Liver (tissue), 9 donors: ENCODE results near the gene CACNG8. TPM values are rescaled to one million over a fixed set of nuclear protein-coding genes. Genes with fewer than 3 reads are reported as not detected.

Experiments
- DNase-seq: peaks from one replicate; pipeline ENCODE4 v3.0.0-alpha.2; 2017; ENCODE audit warnings: low spot score
- H3K27ac ChIP-seq, 2 donors: one replicate each; pipeline ENCODE4 v1.7.0; 2013; ENCODE audit warnings: inconsistent platforms in 2 of 2, low read length in 2 of 2, control low read depth in 1 of 2, low read depth in 1 of 2, mild to moderate bottlenecking in 1 of 2
- H3K27me3 ChIP-seq, 4 donors: one replicate each; pipeline versions ENCODE4 v1.6.1 to v1.7.0; 2013; ENCODE audit warnings: low read length in 3 of 4, inconsistent platforms in 1 of 4, mild to moderate bottlenecking in 1 of 4, moderate library complexity in 1 of 4; ENCODE audit not compliant: control insufficient read depth in 4 of 4, insufficient read depth in 4 of 4
- H3K36me3 ChIP-seq, 4 donors: one replicate each; pipeline versions ENCODE4 v1.6.1 to v1.7.0; 2013; ENCODE audit warnings: low read length in 3 of 4, mild to moderate bottlenecking in 3 of 4, low read depth in 1 of 4, moderate library complexity in 1 of 4; ENCODE audit not compliant: control insufficient read depth in 4 of 4, insufficient read depth in 3 of 4
- H3K4me1 ChIP-seq, 4 donors: one replicate each; pipeline versions ENCODE4 v1.6.1 to v1.7.0; 2013; ENCODE audit warnings: low read length in 3 of 4, mild to moderate bottlenecking in 3 of 4, moderate library complexity in 1 of 4; ENCODE audit not compliant: control insufficient read depth in 4 of 4, insufficient read depth in 4 of 4
- H3K4me3 ChIP-seq, 3 donors: one replicate each; pipeline versions ENCODE4 v1.6.1 to v1.7.0; 2013; ENCODE audit warnings: low read length in 3 of 3, control low read depth in 1 of 3, low read depth in 1 of 3, mild to moderate bottlenecking in 1 of 3
- H3K9ac ChIP-seq, 2 donors: one replicate each; pipeline ENCODE4 v1.7.0; 2013; ENCODE audit warnings: low read length in 2 of 2, mild to moderate bottlenecking in 2 of 2, moderate library complexity in 2 of 2, control low read depth in 1 of 2, low read depth in 1 of 2
- H3K9me3 ChIP-seq, 4 donors: one replicate each; pipeline versions ENCODE4 v1.6.1 to v1.7.0; 2013; ENCODE audit warnings: low read length in 3 of 4; ENCODE audit not compliant: control insufficient read depth in 4 of 4
- EGR1 ChIP-seq, 2 donors: IDR thresholded peaks; 2 replicates each; pipeline ENCODE4 v1.6.1; 2016 to 2018; ENCODE audit warnings: antibody characterized with exemption in 2 of 2, low read depth in 2 of 2
- FOXA1 ChIP-seq: IDR thresholded peaks from 2 replicates; pipeline ENCODE4 v1.6.1; 2016; ENCODE audit warnings: antibody characterized with exemption
- FOXA2 ChIP-seq: IDR thresholded peaks from 2 replicates; pipeline ENCODE4 v1.6.1; 2016; ENCODE audit warnings: antibody characterized with exemption
- HNF4A ChIP-seq, 2 donors: conservative IDR thresholded peaks; 2 replicates each; pipeline ENCODE4 v1.6.1; 2016; ENCODE audit warnings: antibody characterized with exemption in 2 of 2, mild to moderate bottlenecking in 2 of 2
- JUND ChIP-seq, 2 donors: IDR thresholded peaks; 2 replicates each; pipeline ENCODE4 v1.6.1; 2016; ENCODE audit warnings: antibody characterized with exemption in 2 of 2
- NR2F2 ChIP-seq: IDR thresholded peaks from 2 replicates; pipeline ENCODE4 v1.6.1; 2016; ENCODE audit warnings: antibody characterized with exemption
- RAD21 ChIP-seq, 2 donors: IDR thresholded peaks; 2 replicates each; pipeline ENCODE4 v1.6.1; 2016; ENCODE audit warnings: antibody characterized with exemption in 2 of 2, mild to moderate bottlenecking in 2 of 2
- RXRA ChIP-seq, 2 donors: IDR thresholded peaks; 2 replicates each; pipeline ENCODE4 v1.6.1; 2017 to 2018; ENCODE audit warnings: antibody characterized with exemption in 2 of 2, mild to moderate bottlenecking in 1 of 2
- SP1 ChIP-seq: IDR thresholded peaks from 2 replicates; pipeline ENCODE4 v1.6.1; 2018; ENCODE audit warnings: antibody characterized with exemption, mild to moderate bottlenecking
- TAF1 ChIP-seq: conservative IDR thresholded peaks from 2 replicates; pipeline ENCODE4 v1.6.1; 2016; ENCODE audit warnings: antibody characterized with exemption, mild to moderate bottlenecking
- YY1 ChIP-seq: IDR thresholded peaks from 2 replicates; pipeline ENCODE4 v1.6.1; 2016; ENCODE audit warnings: antibody characterized with exemption, mild to moderate bottlenecking
- WGBS: extraction: QIAGEN DNeasy Blood & Tissue Kit; methylation state at CpG from one replicate; pipeline ENCODE4 v1.1.7; 2013; 5-methylcytosine and 5-hydroxymethylcytosine counted together
- polyA plus RNA-seq, 2 donors: library from polyadenylated mRNA; stranded (reverse) in 1 of 2; unstranded in 1 of 2; fragments of 200-250 nt in 1 of 2; fragments of >200 nt in 1 of 2; fragmentation: Nextera tagmentation in 1 of 2; extraction: Ambion mirVana in 1 of 2; gene quantifications; one replicate each; pipeline versions ENCODE4 v1.2.1 to v1.2.3, GENCODE V29; 2013 to 2015
- total RNA-seq, 2 donors: library from RNA; depleted of rRNA; stranded (reverse); fragments of >200 nt; gene quantifications; one replicate each; pipeline ENCODE4 v1.2.3, GENCODE V29; 2014
- TF ChIP-seq, protein P1 (sequence below): IDR thresholded peaks from 2 replicates; pipeline ENCODE4 v1.6.1; 2016; ENCODE audit warnings: antibody characterized with exemption, mild to moderate bottlenecking
- TF ChIP-seq, protein P2 (sequence below): fragments of 150-350 bp; IDR thresholded peaks from 2 replicates; pipeline ENCODE4 v1.5.1; 2017; ENCODE audit warnings: improper control_type of control experiment, low read depth, low read length; ENCODE audit not compliant: missing input control
- TF ChIP-seq, protein P3 (sequence below): IDR thresholded peaks from 2 replicates; pipeline ENCODE4 v1.6.1; 2016; ENCODE audit warnings: antibody characterized with exemption
- TF ChIP-seq, protein P4 (sequence below): IDR thresholded peaks from 2 replicates; pipeline ENCODE4 v1.6.1; 2016; ENCODE audit warnings: antibody characterized with exemption
- donor health status: healthy.
- donor health status: healthy.
- donor health status: healthy.
- donor health status: healthy.
- donor health status: healthy.

The CACNG8 gene
- total and polyA plus RNA-seq, 4 donors, result under 0.01 TPM; not detected in 3

DNA sequence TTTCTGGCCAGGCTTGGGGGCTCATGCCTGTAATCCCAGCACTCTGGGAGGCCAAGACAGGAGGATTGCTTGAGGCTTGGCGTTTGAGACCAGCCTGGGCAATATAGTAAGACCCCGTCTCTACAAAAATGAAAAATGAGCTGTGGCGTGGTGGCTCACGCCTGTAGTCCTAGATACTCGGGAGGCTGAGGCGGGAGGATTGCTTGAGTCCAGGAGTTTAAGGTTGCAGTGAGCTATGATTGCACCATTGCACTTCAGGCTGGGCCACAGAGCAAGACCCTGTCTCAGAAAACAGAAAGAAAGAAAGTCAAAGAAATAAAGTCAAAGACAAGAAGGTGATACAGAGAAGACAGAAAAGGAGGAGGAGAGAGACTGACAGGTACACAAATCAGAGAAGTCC, 26.2 kb downstream of the CACNG8 start:
- peaks cover 0 to 7% (median 4%) of the 10 kb centered on the region in 4 donors for H3K27me3 ChIP-seq
- no peaks in the 10 kb centered on the region for H3K36me3 ChIP-seq
- H3K9ac ChIP-seq, result no peak overlapping the region
- DNase-seq, result no peak
- H3K27ac ChIP-seq, result no peak overlapping the region
- no peak overlapping the region for H3K4me3 ChIP-seq
- WGBS, result 77% methylated on average over 6 of the region's 6 CpGs
- TF ChIP-seq HNF4A (conservative IDR thresholded peaks at IDR 0.05), result no peak
- TF ChIP-seq JUND (IDR thresholded peaks at IDR 0.05), result no peak
- no peak for TF ChIP-seq TAF1
- TF ChIP-seq, protein P1, sequence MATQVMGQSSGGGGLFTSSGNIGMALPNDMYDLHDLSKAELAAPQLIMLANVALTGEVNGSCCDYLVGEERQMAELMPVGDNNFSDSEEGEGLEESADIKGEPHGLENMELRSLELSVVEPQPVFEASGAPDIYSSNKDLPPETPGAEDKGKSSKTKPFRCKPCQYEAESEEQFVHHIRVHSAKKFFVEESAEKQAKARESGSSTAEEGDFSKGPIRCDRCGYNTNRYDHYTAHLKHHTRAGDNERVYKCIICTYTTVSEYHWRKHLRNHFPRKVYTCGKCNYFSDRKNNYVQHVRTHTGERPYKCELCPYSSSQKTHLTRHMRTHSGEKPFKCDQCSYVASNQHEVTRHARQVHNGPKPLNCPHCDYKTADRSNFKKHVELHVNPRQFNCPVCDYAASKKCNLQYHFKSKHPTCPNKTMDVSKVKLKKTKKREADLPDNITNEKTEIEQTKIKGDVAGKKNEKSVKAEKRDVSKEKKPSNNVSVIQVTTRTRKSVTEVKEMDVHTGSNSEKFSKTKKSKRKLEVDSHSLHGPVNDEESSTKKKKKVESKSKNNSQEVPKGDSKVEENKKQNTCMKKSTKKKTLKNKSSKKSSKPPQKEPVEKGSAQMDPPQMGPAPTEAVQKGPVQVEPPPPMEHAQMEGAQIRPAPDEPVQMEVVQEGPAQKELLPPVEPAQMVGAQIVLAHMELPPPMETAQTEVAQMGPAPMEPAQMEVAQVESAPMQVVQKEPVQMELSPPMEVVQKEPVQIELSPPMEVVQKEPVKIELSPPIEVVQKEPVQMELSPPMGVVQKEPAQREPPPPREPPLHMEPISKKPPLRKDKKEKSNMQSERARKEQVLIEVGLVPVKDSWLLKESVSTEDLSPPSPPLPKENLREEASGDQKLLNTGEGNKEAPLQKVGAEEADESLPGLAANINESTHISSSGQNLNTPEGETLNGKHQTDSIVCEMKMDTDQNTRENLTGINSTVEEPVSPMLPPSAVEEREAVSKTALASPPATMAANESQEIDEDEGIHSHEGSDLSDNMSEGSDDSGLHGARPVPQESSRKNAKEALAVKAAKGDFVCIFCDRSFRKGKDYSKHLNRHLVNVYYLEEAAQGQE, result no peak
- no peaks in the 10 kb centered on the region for H3K4me1 ChIP-seq
- peaks cover 0 to 1% (median under 1%) of the 10 kb centered on the region in 4 donors for H3K9me3 ChIP-seq

DNA sequence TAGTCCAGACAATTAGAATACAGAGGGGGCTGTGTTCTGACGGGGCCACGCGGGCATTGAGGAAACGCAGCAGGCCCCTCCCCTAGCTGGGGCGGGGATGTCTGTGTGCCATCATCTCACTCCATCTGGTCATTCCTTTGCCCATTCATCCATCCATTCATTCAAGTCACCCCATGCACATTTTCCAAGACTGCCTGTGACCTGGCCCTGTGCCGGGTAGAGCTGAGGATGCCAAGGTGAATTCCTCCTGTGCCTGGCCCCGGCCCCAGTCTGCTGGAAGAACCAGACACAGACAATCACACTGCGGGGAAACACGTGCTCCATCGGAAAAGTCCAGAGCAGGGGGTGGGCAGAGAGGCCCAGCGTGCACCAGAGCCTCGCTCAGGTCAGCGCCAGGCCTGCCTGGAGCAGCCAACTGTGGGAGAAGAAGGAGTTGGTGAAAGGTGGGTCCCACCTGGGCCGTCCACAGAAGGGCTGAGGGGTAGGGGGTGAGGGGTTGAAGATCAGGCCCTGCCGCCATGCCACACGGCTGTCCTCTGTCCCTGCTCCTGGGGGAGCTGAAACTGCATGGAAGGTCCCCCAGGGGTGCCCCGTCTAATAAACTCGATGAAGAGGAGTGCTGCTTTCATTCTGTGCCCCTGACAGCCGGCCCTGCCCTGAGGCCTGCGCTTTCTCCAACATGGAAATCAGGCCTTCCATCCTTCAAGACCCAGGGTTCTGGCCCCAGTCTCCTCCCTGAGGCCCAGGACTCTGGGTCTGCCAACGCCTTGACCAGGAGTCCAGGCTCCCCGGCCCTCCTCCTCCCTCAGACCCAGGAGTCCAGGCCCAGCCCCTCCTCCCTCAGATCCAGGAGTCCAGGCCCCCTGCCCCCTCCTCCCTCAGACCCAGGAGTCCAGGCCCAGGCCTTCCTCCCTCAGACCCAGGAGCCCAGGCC, 27.1 kb downstream of the CACNG8 start:
- Histone ChIP-seq H3K36me3 (no peaks in the 10 kb centered on the region), H3K27me3 (peaks cover 0 to 8% (median 4%) of the 10 kb centered on the region in 4 donors)

More for the DNA sequence above, 27.1 kb downstream of the CACNG8 start:
- Histone ChIP-seq H3K4me3 (no peak overlapping the region), H3K9ac (no peak overlapping the region), H3K4me1 (no peaks in the 10 kb centered on the region), H3K9me3 (no peaks in the 10 kb centered on the region), H3K27ac (no peak overlapping the region)
- no peak for TF ChIP-seq JUND (IDR thresholded peaks at IDR 0.05)
- TF ChIP-seq, protein P2, sequence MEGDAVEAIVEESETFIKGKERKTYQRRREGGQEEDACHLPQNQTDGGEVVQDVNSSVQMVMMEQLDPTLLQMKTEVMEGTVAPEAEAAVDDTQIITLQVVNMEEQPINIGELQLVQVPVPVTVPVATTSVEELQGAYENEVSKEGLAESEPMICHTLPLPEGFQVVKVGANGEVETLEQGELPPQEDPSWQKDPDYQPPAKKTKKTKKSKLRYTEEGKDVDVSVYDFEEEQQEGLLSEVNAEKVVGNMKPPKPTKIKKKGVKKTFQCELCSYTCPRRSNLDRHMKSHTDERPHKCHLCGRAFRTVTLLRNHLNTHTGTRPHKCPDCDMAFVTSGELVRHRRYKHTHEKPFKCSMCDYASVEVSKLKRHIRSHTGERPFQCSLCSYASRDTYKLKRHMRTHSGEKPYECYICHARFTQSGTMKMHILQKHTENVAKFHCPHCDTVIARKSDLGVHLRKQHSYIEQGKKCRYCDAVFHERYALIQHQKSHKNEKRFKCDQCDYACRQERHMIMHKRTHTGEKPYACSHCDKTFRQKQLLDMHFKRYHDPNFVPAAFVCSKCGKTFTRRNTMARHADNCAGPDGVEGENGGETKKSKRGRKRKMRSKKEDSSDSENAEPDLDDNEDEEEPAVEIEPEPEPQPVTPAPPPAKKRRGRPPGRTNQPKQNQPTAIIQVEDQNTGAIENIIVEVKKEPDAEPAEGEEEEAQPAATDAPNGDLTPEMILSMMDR, result no peak
- TF ChIP-seq, protein P3, sequence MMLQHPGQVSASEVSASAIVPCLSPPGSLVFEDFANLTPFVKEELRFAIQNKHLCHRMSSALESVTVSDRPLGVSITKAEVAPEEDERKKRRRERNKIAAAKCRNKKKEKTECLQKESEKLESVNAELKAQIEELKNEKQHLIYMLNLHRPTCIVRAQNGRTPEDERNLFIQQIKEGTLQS, result no peak
- no peak for TF ChIP-seq RXRA (IDR thresholded peaks at IDR 0.05)
- no peak for TF ChIP-seq SP1
- TF ChIP-seq, protein P4, sequence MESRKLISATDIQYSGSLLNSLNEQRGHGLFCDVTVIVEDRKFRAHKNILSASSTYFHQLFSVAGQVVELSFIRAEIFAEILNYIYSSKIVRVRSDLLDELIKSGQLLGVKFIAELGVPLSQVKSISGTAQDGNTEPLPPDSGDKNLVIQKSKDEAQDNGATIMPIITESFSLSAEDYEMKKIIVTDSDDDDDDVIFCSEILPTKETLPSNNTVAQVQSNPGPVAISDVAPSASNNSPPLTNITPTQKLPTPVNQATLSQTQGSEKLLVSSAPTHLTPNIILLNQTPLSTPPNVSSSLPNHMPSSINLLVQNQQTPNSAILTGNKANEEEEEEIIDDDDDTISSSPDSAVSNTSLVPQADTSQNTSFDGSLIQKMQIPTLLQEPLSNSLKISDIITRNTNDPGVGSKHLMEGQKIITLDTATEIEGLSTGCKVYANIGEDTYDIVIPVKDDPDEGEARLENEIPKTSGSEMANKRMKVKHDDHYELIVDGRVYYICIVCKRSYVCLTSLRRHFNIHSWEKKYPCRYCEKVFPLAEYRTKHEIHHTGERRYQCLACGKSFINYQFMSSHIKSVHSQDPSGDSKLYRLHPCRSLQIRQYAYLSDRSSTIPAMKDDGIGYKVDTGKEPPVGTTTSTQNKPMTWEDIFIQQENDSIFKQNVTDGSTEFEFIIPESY, result no peak
- TF ChIP-seq YY1, result no peak
- TF ChIP-seq HNF4A (conservative IDR thresholded peaks at IDR 0.05), result no peak
- no peak for TF ChIP-seq EGR1 (IDR thresholded peaks at IDR 0.05; ENCODE audit: low read depth in 2 of 2)
- no peak for TF ChIP-seq RAD21 (IDR thresholded peaks at IDR 0.05)
- no peak for TF ChIP-seq TAF1
- no peak for TF ChIP-seq FOXA1
- TF ChIP-seq, protein P1, result no peak
- no peak for TF ChIP-seq NR2F2
- TF ChIP-seq FOXA2, result no peak
- WGBS, result 67% methylated on average over 22 of the region's 22 CpGs
- DNase-seq, result no peak
